Measurements from ENCODE around the gene FRAT2. TPM values are rescaled to one million over a fixed set of nuclear protein-coding genes. Genes with fewer than 3 reads are reported as not detected.

The FRAT2 gene
- total and polyA plus RNA-seq, 2 of the 13 experiments (the other 11 are each of a cell fraction or from before 2014, with no cell fraction given) = 7.2 to 14.1 TPM

DNA sequence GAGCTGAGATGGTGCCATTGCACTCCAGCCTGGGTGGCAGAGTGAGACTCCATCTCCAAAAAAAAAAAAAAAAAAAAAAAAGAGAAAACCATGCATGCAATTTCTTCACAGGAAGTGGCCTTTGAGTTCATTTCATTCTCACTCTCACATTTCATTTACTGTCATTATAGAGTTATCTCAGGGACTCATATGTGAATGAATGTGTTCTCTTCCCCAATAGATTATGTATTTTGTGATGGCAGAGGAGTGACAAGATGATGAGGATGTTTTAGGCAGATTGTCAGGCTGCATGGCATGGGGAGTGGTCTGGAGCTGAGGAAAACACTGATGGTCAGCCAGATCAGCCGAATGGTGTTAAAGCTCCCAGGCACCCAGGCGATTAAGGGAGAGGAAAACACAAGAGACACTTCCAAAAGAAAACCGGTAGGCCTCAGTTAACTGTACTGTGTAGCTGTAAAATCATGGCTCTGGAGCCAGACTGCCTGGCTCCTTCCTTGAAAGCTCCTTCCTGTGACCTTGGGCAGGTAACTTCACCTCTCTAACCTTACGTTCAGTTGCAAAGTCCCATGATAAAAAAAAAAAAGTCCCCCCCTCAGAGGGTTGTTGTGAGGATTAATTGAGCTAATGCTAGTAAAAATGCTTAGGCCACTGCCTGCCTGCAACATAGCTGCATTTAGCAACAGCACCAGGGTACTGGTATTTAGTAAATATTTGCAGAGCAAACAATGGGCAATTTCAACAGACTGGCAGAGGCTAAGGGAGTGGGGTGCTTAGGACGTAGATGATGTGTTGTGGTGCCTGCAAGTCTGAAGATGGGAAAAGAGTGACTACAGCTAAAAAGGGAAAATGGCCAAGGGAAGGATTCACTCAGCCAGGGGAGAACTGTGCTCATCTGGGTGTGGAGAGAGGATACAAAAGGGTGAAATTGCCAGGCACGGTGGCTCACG, 6.9 kb downstream of the FRAT2 start (continued):
- TF ChIP-seq, protein P1, sequence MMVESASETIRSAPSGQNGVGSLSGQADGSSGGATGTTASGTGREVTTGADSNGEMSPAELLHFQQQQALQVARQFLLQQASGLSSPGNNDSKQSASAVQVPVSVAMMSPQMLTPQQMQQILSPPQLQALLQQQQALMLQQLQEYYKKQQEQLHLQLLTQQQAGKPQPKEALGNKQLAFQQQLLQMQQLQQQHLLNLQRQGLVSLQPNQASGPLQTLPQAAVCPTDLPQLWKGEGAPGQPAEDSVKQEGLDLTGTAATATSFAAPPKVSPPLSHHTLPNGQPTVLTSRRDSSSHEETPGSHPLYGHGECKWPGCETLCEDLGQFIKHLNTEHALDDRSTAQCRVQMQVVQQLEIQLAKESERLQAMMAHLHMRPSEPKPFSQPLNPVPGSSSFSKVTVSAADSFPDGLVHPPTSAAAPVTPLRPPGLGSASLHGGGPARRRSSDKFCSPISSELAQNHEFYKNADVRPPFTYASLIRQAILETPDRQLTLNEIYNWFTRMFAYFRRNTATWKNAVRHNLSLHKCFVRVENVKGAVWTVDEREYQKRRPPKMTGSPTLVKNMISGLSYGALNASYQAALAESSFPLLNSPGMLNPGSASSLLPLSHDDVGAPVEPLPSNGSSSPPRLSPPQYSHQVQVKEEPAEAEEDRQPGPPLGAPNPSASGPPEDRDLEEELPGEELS (CRISPR knock-in tag; IDR thresholded peaks at IDR 0.05) = peak; percentile 98
- TF ChIP-seq MIXL1 (CRISPR knock-in tag; IDR thresholded peaks at IDR 0.05) (peak; percentile 90; the same call in 1 of the 2 replicates), HMG20A (CRISPR knock-in tag; IDR thresholded peaks at IDR 0.05; ENCODE audit: borderline replicate concordance) (peak; percentile 94), ZNF547 (CRISPR knock-in tag; IDR thresholded peaks at IDR 0.05) (0 out of 2 replicates have a peak, but pooled peaks have one; percentile 36), TSC22D2 (CRISPR knock-in tag; IDR thresholded peaks at IDR 0.05; ENCODE audit: borderline replicate concordance) (no peak), ZEB1 (IDR thresholded peaks at IDR 0.05; ENCODE audit: insufficient replicate concordance, low read depth) (peak; percentile 89), LCORL (IDR thresholded peaks at IDR 0.05) (no peak; the same call in 1 of the 2 replicates), LCORL (CRISPR knock-in tag; IDR thresholded peaks at IDR 0.05) (peak; percentile 92), NFE2L2 (IDR thresholded peaks at IDR 0.05; ENCODE audit: low read length) (no peak), ZFP36L2 (CRISPR knock-in tag; IDR thresholded peaks at IDR 0.05) (no peak), SNAI1 (CRISPR knock-in tag; IDR thresholded peaks at IDR 0.05; ENCODE audit: borderline replicate concordance) (no peak), ZNF878 (CRISPR knock-in tag; IDR thresholded peaks at IDR 0.05) (no peak), ZNF850 (CRISPR knock-in tag; conservative IDR thresholded peaks at IDR 0.05) (no peak), MIER2 (CRISPR knock-in tag; IDR thresholded peaks at IDR 0.05) (no peak), HDAC6 (IDR thresholded peaks at IDR 0.05; ENCODE audit: low read depth, low read length) (no peak), CHD4 (IDR thresholded peaks at IDR 0.05; ENCODE audit: borderline replicate concordance, low read length) (no peak; the same call in 1 of the 2 replicates), AGO1 (IDR thresholded peaks at IDR 0.05; ENCODE audit: low read depth, low read length, poor library complexity, severe bottlenecking) (no peak), ZNF180 (CRISPR knock-in tag; IDR thresholded peaks at IDR 0.05; ENCODE audit: borderline replicate concordance, low read depth) (no peak), ZBTB1 (CRISPR knock-in tag; IDR thresholded peaks at IDR 0.05; ENCODE audit: borderline replicate concordance) (no peak), KDM6A (CRISPR knock-in tag; IDR thresholded peaks at IDR 0.05; ENCODE audit: low read depth) (peak; percentile 87), U2AF1 (optimal IDR thresholded peaks at IDR 0.05; ENCODE audit: low read depth, low read length) (no peak), PHF8 (CRISPR knock-in tag; IDR thresholded peaks at IDR 0.05) (peak; percentile 47)
- TF ChIP-seq, protein P2, sequence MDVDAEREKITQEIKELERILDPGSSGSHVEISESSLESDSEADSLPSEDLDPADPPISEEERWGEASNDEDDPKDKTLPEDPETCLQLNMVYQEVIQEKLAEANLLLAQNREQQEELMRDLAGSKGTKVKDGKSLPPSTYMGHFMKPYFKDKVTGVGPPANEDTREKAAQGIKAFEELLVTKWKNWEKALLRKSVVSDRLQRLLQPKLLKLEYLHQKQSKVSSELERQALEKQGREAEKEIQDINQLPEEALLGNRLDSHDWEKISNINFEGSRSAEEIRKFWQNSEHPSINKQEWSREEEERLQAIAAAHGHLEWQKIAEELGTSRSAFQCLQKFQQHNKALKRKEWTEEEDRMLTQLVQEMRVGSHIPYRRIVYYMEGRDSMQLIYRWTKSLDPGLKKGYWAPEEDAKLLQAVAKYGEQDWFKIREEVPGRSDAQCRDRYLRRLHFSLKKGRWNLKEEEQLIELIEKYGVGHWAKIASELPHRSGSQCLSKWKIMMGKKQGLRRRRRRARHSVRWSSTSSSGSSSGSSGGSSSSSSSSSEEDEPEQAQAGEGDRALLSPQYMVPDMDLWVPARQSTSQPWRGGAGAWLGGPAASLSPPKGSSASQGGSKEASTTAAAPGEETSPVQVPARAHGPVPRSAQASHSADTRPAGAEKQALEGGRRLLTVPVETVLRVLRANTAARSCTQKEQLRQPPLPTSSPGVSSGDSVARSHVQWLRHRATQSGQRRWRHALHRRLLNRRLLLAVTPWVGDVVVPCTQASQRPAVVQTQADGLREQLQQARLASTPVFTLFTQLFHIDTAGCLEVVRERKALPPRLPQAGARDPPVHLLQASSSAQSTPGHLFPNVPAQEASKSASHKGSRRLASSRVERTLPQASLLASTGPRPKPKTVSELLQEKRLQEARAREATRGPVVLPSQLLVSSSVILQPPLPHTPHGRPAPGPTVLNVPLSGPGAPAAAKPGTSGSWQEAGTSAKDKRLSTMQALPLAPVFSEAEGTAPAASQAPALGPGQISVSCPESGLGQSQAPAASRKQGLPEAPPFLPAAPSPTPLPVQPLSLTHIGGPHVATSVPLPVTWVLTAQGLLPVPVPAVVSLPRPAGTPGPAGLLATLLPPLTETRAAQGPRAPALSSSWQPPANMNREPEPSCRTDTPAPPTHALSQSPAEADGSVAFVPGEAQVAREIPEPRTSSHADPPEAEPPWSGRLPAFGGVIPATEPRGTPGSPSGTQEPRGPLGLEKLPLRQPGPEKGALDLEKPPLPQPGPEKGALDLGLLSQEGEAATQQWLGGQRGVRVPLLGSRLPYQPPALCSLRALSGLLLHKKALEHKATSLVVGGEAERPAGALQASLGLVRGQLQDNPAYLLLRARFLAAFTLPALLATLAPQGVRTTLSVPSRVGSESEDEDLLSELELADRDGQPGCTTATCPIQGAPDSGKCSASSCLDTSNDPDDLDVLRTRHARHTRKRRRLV (CRISPR knock-in tag; IDR thresholded peaks at IDR 0.05) = no peak; the same call in 1 of the 2 replicates
